ENCODE data around the gene LHFPL5. TPM values are rescaled to one million over a fixed set of nuclear protein-coding genes. Genes with fewer than 3 reads are reported as not detected.

LHFPL5 gene
- total RNA-seq, 1 experiment from 2014 or later, result 0.71 TPM

DNA sequence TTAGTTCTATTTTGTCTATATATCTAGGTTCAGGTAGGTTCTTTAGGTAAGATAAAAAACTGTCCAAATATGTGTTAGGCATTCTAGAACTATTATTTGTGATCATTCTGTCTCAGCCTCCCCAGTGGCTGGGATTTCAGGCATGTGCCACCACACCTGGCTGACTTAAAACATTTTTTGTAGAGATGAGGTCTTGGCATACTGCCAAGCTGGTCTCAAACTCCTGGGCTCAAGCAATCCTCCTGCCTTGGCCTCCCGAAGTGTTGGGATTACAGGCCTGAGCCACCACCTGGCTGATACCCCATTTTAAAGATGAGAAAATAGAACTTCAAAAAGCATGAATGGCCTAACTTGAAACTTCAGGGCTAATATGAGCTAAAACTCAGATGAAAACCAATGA is 33.9 kb downstream of the LHFPL5 start:
- H3K9ac ChIP-seq (ENCODE audit: low read length), result no peak overlapping the region
- no peaks in the 10 kb centered on the region for H3K79me2 ChIP-seq (ENCODE audit: insufficient read depth, low read length)
- POLR2A ChIA-PET, result no interaction called here
- no peak overlapping the region for H3K4me3 ChIP-seq (replicated peaks in 1 of 2; ENCODE audit: low read depth in 1 of 2, low read length in 2 of 2)
- no peaks in the 10 kb centered on the region for H3K27me3 ChIP-seq (ENCODE audit: insufficient read depth, low read length)
- ATAC-seq (no peak), DNase-seq (ENCODE audit: low read depth, low spot score) (no peak)
- H3K4me1 ChIP-seq (ENCODE audit: control insufficient read depth in 1 of 2, insufficient read depth in 2 of 2, low read length in 2 of 2), result no peaks in the 10 kb centered on the region
- RAD21 ChIA-PET (ENCODE audit: low non-redundant PET in 1 of 2, low total read pairs in 2 of 2, uncharacterized antibody in 2 of 2, unreplicated experiment in 2 of 2), result no interaction called here
- TF ChIP-seq SRF (IDR thresholded peaks at IDR 0.05; ENCODE audit: low read depth), result no peak
- TF ChIP-seq EZH2phosphoT487 (IDR thresholded peaks at IDR 0.05; ENCODE audit: borderline replicate concordance), result no peak
- TF ChIP-seq, protein P1, sequence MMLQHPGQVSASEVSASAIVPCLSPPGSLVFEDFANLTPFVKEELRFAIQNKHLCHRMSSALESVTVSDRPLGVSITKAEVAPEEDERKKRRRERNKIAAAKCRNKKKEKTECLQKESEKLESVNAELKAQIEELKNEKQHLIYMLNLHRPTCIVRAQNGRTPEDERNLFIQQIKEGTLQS (IDR thresholded peaks at IDR 0.05), result no peak
- no peak for TF ChIP-seq POLR2AphosphoS5 (IDR thresholded peaks at IDR 0.05; ENCODE audit: low read depth, low read length)
- TF ChIP-seq, protein P2, sequence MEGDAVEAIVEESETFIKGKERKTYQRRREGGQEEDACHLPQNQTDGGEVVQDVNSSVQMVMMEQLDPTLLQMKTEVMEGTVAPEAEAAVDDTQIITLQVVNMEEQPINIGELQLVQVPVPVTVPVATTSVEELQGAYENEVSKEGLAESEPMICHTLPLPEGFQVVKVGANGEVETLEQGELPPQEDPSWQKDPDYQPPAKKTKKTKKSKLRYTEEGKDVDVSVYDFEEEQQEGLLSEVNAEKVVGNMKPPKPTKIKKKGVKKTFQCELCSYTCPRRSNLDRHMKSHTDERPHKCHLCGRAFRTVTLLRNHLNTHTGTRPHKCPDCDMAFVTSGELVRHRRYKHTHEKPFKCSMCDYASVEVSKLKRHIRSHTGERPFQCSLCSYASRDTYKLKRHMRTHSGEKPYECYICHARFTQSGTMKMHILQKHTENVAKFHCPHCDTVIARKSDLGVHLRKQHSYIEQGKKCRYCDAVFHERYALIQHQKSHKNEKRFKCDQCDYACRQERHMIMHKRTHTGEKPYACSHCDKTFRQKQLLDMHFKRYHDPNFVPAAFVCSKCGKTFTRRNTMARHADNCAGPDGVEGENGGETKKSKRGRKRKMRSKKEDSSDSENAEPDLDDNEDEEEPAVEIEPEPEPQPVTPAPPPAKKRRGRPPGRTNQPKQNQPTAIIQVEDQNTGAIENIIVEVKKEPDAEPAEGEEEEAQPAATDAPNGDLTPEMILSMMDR (IDR thresholded peaks at IDR 0.05 in 2 of 3, conservative IDR thresholded peaks at IDR 0.05 in 1 of 3; ENCODE audit: borderline replicate concordance in 1 of 3, insufficient read depth in 1 of 3, low read depth in 2 of 3, low read length in 2 of 3), result no peak
- no peak for TF ChIP-seq SIN3A (IDR thresholded peaks at IDR 0.05; ENCODE audit: low read depth)
- no peak for TF ChIP-seq JUND (IDR thresholded peaks at IDR 0.05)
- TF ChIP-seq EGR1 (IDR thresholded peaks at IDR 0.05; ENCODE audit: low read depth), result no peak
- no peak for TF ChIP-seq CEBPB (IDR thresholded peaks at IDR 0.05; ENCODE audit: low read depth)
- TF ChIP-seq, protein P3, sequence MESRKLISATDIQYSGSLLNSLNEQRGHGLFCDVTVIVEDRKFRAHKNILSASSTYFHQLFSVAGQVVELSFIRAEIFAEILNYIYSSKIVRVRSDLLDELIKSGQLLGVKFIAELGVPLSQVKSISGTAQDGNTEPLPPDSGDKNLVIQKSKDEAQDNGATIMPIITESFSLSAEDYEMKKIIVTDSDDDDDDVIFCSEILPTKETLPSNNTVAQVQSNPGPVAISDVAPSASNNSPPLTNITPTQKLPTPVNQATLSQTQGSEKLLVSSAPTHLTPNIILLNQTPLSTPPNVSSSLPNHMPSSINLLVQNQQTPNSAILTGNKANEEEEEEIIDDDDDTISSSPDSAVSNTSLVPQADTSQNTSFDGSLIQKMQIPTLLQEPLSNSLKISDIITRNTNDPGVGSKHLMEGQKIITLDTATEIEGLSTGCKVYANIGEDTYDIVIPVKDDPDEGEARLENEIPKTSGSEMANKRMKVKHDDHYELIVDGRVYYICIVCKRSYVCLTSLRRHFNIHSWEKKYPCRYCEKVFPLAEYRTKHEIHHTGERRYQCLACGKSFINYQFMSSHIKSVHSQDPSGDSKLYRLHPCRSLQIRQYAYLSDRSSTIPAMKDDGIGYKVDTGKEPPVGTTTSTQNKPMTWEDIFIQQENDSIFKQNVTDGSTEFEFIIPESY (IDR thresholded peaks at IDR 0.05; ENCODE audit: extremely low read depth, insufficient replicate concordance, low read length), result no peak
- TF ChIP-seq, protein P4, sequence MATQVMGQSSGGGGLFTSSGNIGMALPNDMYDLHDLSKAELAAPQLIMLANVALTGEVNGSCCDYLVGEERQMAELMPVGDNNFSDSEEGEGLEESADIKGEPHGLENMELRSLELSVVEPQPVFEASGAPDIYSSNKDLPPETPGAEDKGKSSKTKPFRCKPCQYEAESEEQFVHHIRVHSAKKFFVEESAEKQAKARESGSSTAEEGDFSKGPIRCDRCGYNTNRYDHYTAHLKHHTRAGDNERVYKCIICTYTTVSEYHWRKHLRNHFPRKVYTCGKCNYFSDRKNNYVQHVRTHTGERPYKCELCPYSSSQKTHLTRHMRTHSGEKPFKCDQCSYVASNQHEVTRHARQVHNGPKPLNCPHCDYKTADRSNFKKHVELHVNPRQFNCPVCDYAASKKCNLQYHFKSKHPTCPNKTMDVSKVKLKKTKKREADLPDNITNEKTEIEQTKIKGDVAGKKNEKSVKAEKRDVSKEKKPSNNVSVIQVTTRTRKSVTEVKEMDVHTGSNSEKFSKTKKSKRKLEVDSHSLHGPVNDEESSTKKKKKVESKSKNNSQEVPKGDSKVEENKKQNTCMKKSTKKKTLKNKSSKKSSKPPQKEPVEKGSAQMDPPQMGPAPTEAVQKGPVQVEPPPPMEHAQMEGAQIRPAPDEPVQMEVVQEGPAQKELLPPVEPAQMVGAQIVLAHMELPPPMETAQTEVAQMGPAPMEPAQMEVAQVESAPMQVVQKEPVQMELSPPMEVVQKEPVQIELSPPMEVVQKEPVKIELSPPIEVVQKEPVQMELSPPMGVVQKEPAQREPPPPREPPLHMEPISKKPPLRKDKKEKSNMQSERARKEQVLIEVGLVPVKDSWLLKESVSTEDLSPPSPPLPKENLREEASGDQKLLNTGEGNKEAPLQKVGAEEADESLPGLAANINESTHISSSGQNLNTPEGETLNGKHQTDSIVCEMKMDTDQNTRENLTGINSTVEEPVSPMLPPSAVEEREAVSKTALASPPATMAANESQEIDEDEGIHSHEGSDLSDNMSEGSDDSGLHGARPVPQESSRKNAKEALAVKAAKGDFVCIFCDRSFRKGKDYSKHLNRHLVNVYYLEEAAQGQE (IDR thresholded peaks at IDR 0.05; ENCODE audit: low read depth), result no peak
- no peak for TF ChIP-seq EZH2 (IDR thresholded peaks at IDR 0.05)
- no peak for TF ChIP-seq ELF1 (IDR thresholded peaks at IDR 0.05; ENCODE audit: borderline replicate concordance, low read depth)
- TF ChIP-seq POLR2A (IDR thresholded peaks at IDR 0.05; ENCODE audit: borderline replicate concordance, extremely low read depth, insufficient read depth, insufficient read length), result no peak
- TF ChIP-seq, protein P5, sequence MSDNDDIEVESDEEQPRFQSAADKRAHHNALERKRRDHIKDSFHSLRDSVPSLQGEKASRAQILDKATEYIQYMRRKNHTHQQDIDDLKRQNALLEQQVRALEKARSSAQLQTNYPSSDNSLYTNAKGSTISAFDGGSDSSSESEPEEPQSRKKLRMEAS (IDR thresholded peaks at IDR 0.05), result no peak
- no peak for TF ChIP-seq TCF7L2 (IDR thresholded peaks at IDR 0.05; ENCODE audit: borderline replicate concordance, extremely low read depth, insufficient read depth, insufficient read length)
- TF ChIP-seq SP1 (IDR thresholded peaks at IDR 0.05; ENCODE audit: low read depth), result no peak
- TF ChIP-seq YY1 (IDR thresholded peaks at IDR 0.05; ENCODE audit: extremely low read depth, insufficient replicate concordance, low read depth, low read length), result no peak
- no peak overlapping the region for H2AFZ ChIP-seq (ENCODE audit: low read depth, low read length, poor library complexity, severe bottlenecking)
- H3K9me2 ChIP-seq (ENCODE audit: insufficient read depth), result no peaks in the 10 kb centered on the region
- peaks cover 42 to 50% of the 10 kb centered on the region in 2 experiments for H3K36me3 ChIP-seq (ENCODE audit: control insufficient read depth in 1 of 2, insufficient read depth in 2 of 2, low read length in 2 of 2)
- intact Hi-C loops (cut with micrococcal nuclease), result no loop called here
- no peak overlapping the region for H3K27ac ChIP-seq (ENCODE audit: low read depth, low read length)
- CTCF ChIA-PET, result no interaction called here
- no peaks in the 10 kb centered on the region for H3K9me3 ChIP-seq (ENCODE audit: control insufficient read depth in 1 of 2, insufficient read depth in 1 of 2, low read depth in 1 of 2, low read length in 2 of 2)
- BruUV-seq (replicated peaks), result no TSS peak
- H4K20me1 ChIP-seq (ENCODE audit: insufficient read depth), result no peaks in the 10 kb centered on the region
- no peak overlapping the region for H3K4me2 ChIP-seq (ENCODE audit: low read length)
